Measurements from ENCODE around the gene OR10J4. TPM values are rescaled to one million over a fixed set of nuclear protein-coding genes. Genes with fewer than 3 reads are reported as not detected.

The OR10J4 gene
- total and polyA plus RNA-seq, 2 of the 4 experiments (the other 2 are of a cell fraction) = not detected

DNA sequence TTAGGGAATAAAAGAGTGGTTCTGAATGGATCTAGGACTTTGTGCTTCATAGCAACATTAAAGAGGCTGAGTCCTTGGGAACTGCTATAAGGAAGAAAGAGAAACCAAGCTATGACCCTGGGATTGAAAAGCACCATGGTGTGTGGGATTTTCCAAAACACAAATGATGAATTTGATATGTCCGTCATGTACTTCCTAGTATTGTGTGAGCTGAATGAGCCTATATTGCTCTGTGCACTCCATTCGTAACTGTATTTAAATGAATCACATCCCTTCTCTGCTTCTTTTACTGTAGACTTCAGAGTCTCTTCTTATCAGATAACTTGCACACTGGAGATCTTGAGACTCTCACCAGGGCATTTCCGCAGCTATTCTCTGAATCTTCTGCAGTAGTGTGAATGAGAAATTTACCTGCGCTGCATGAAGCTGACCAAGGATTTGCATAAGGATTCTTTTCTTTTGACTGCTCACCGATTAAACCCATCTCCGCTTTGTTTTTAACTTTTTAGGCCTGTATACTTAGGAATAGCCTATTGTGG is 23.1 kb upstream of the OR10J4 start:
- Histone ChIP-seq H2AK5ac (ENCODE audit: low read depth, low read length) (no peak overlapping the region), H4K91ac (ENCODE audit: insufficient read depth, low read depth, low read length) (no peak overlapping the region), H3K9ac (ENCODE audit: low read depth, low read length) (no peak overlapping the region), H2BK120ac (ENCODE audit: low read depth, low read length) (no peak overlapping the region), H3K56ac (ENCODE audit: extremely low read depth, insufficient read depth, low read length) (no peak overlapping the region), H3K4me2 (ENCODE audit: low read depth, low read length) (no peak overlapping the region), H2BK15ac (ENCODE audit: low read depth, low read length) (no peak overlapping the region), H3K4ac (ENCODE audit: low read depth, low read length) (no peak overlapping the region), H2BK20ac (ENCODE audit: low read depth, low read length) (no peak overlapping the region), H3K18ac (ENCODE audit: low read depth, low read length) (no peak overlapping the region), H3K9me3 (ENCODE audit: control insufficient read depth, insufficient read depth, low read length) (0 out of 2 replicates have a peak, but pooled peaks cover 5% of the 10 kb centered on the region), H2AFZ (replicated peaks; ENCODE audit: low read length, poor library complexity) (no peak overlapping the region), H4K8ac (ENCODE audit: low read depth in 2 of 2, low read length in 2 of 2) (no peak overlapping the region), H3K27me3 (ENCODE audit: control insufficient read depth, insufficient read depth, low read length) (no peaks in the 10 kb centered on the region), H4K20me1 (ENCODE audit: insufficient read depth, low read length) (no peaks in the 10 kb centered on the region), H3K27ac (ENCODE audit: insufficient read depth, low read length) (no peak overlapping the region), H3K79me1 (ENCODE audit: low read depth in 1 of 2, low read length in 2 of 2) (no peaks in the 10 kb centered on the region), H4K5ac (ENCODE audit: low read depth, low read length) (no peak overlapping the region), H2AK9ac (replicated peaks; ENCODE audit: low read depth, low read length, poor library complexity) (no peak overlapping the region), H2BK5ac (ENCODE audit: low read depth, low read length, poor library complexity, severe bottlenecking) (no peak overlapping the region), H3K14ac (replicated peaks; ENCODE audit: low read depth, low read length) (no peak overlapping the region), H3K4me3 (ENCODE audit: insufficient read depth, low read depth, low read length) (no peak overlapping the region), H3K23ac (ENCODE audit: low read depth, low read length) (no peak overlapping the region), H3K4me1 (ENCODE audit: control insufficient read depth, insufficient read depth, low read length) (no peaks in the 10 kb centered on the region), H3K36me3 (ENCODE audit: control insufficient read depth, insufficient read depth, low read length) (no peaks in the 10 kb centered on the region), H3K9me1 (ENCODE audit: insufficient read depth, low read length) (no peaks in the 10 kb centered on the region)
- dilution Hi-C loops (cut with HindIII; ENCODE audit: low sequenced_read_pairs, unreplicated experiment) (no loop called here), in situ Hi-C loops (cut with MboI; ENCODE audit: low sequenced_read_pairs) (no loop called here), intact Hi-C loops (cut with micrococcal nuclease) (no loop called here)
- no TSS peak for BruUV-seq (replicated peaks)
- no peak for DNase-seq
- TF ChIP-seq POLR2A (IDR thresholded peaks at IDR 0.05; ENCODE audit: low read depth, low read length) (no peak), MXI1 (IDR thresholded peaks at IDR 0.05; ENCODE audit: borderline replicate concordance, low read depth, low read length) (no peak), CEBPB (IDR thresholded peaks at IDR 0.05; ENCODE audit: low read depth, low read length) (no peak), NFE2L2 (IDR thresholded peaks at IDR 0.05; ENCODE audit: low read depth, low read length) (no peak), BHLHE40 (IDR thresholded peaks at IDR 0.05; ENCODE audit: low read depth, low read length) (no peak), MAFK (IDR thresholded peaks at IDR 0.05; ENCODE audit: low read depth, low read length) (no peak), CHD1 (IDR thresholded peaks at IDR 0.05; ENCODE audit: low read depth, low read length) (no peak)
- CTCF ChIA-PET = no interaction called here
- WGBS, 2 experiments (ENCODE audit: extremely low coverage in 2 of 2, insufficient read length in 1 of 2) = no CpG with 5 or more reads among the region's 6 CpGs
- POLR2A ChIA-PET (ENCODE audit: unreplicated experiment) = no interaction called here
- ATAC-seq (ENCODE audit: low read depth) = no peak
